Liver (tissue), 9 donors: ENCODE results near the gene CREB3L2. TPM values are rescaled to one million over a fixed set of nuclear protein-coding genes. Genes with fewer than 3 reads are reported as not detected.

Source experiments
- DNase-seq: peaks from one replicate; pipeline ENCODE4 v3.0.0-alpha.2; 2017; ENCODE audit warnings: low spot score
- H3K27ac ChIP-seq, 2 donors: one replicate each; pipeline ENCODE4 v1.7.0; 2013; ENCODE audit warnings: inconsistent platforms in 2 of 2, low read length in 2 of 2, control low read depth in 1 of 2, low read depth in 1 of 2, mild to moderate bottlenecking in 1 of 2
- H3K27me3 ChIP-seq, 4 donors: one replicate each; pipeline versions ENCODE4 v1.6.1 to v1.7.0; 2013; ENCODE audit warnings: low read length in 3 of 4, inconsistent platforms in 1 of 4, mild to moderate bottlenecking in 1 of 4, moderate library complexity in 1 of 4; ENCODE audit not compliant: control insufficient read depth in 4 of 4, insufficient read depth in 4 of 4
- H3K36me3 ChIP-seq, 4 donors: one replicate each; pipeline versions ENCODE4 v1.6.1 to v1.7.0; 2013; ENCODE audit warnings: low read length in 3 of 4, mild to moderate bottlenecking in 3 of 4, low read depth in 1 of 4, moderate library complexity in 1 of 4; ENCODE audit not compliant: control insufficient read depth in 4 of 4, insufficient read depth in 3 of 4
- H3K4me1 ChIP-seq, 4 donors: one replicate each; pipeline versions ENCODE4 v1.6.1 to v1.7.0; 2013; ENCODE audit warnings: low read length in 3 of 4, mild to moderate bottlenecking in 3 of 4, moderate library complexity in 1 of 4; ENCODE audit not compliant: control insufficient read depth in 4 of 4, insufficient read depth in 4 of 4
- H3K4me3 ChIP-seq, 3 donors: one replicate each; pipeline versions ENCODE4 v1.6.1 to v1.7.0; 2013; ENCODE audit warnings: low read length in 3 of 3, control low read depth in 1 of 3, low read depth in 1 of 3, mild to moderate bottlenecking in 1 of 3
- H3K9ac ChIP-seq, 2 donors: one replicate each; pipeline ENCODE4 v1.7.0; 2013; ENCODE audit warnings: low read length in 2 of 2, mild to moderate bottlenecking in 2 of 2, moderate library complexity in 2 of 2, control low read depth in 1 of 2, low read depth in 1 of 2
- H3K9me3 ChIP-seq, 4 donors: one replicate each; pipeline versions ENCODE4 v1.6.1 to v1.7.0; 2013; ENCODE audit warnings: low read length in 3 of 4; ENCODE audit not compliant: control insufficient read depth in 4 of 4
- FOXA1 ChIP-seq: IDR thresholded peaks from 2 replicates; pipeline ENCODE4 v1.6.1; 2016; ENCODE audit warnings: antibody characterized with exemption
- FOXA2 ChIP-seq: IDR thresholded peaks from 2 replicates; pipeline ENCODE4 v1.6.1; 2016; ENCODE audit warnings: antibody characterized with exemption
- HNF4A ChIP-seq, 2 donors: conservative IDR thresholded peaks; 2 replicates each; pipeline ENCODE4 v1.6.1; 2016; ENCODE audit warnings: antibody characterized with exemption in 2 of 2, mild to moderate bottlenecking in 2 of 2
- NR2F2 ChIP-seq: IDR thresholded peaks from 2 replicates; pipeline ENCODE4 v1.6.1; 2016; ENCODE audit warnings: antibody characterized with exemption
- RAD21 ChIP-seq, 2 donors: IDR thresholded peaks; 2 replicates each; pipeline ENCODE4 v1.6.1; 2016; ENCODE audit warnings: antibody characterized with exemption in 2 of 2, mild to moderate bottlenecking in 2 of 2
- RXRA ChIP-seq, 2 donors: IDR thresholded peaks; 2 replicates each; pipeline ENCODE4 v1.6.1; 2017 to 2018; ENCODE audit warnings: antibody characterized with exemption in 2 of 2, mild to moderate bottlenecking in 1 of 2
- TAF1 ChIP-seq: conservative IDR thresholded peaks from 2 replicates; pipeline ENCODE4 v1.6.1; 2016; ENCODE audit warnings: antibody characterized with exemption, mild to moderate bottlenecking
- YY1 ChIP-seq: IDR thresholded peaks from 2 replicates; pipeline ENCODE4 v1.6.1; 2016; ENCODE audit warnings: antibody characterized with exemption, mild to moderate bottlenecking
- WGBS: extraction: QIAGEN DNeasy Blood & Tissue Kit; methylation state at CpG from one replicate; pipeline ENCODE4 v1.1.7; 2013; 5-methylcytosine and 5-hydroxymethylcytosine counted together
- polyA plus RNA-seq, 2 donors: library from polyadenylated mRNA; stranded (reverse) in 1 of 2; unstranded in 1 of 2; fragments of 200-250 nt in 1 of 2; fragments of >200 nt in 1 of 2; fragmentation: Nextera tagmentation in 1 of 2; extraction: Ambion mirVana in 1 of 2; gene quantifications; one replicate each; pipeline versions ENCODE4 v1.2.1 to v1.2.3, GENCODE V29; 2013 to 2015
- total RNA-seq, 2 donors: library from RNA; depleted of rRNA; stranded (reverse); fragments of >200 nt; gene quantifications; one replicate each; pipeline ENCODE4 v1.2.3, GENCODE V29; 2014
- TF ChIP-seq, protein P1 (sequence below): fragments of 150-350 bp; IDR thresholded peaks from 2 replicates; pipeline ENCODE4 v1.5.1; 2017; ENCODE audit warnings: improper control_type of control experiment, low read depth, low read length; ENCODE audit not compliant: missing input control
- TF ChIP-seq, protein P2 (sequence below): IDR thresholded peaks from 2 replicates; pipeline ENCODE4 v1.6.1; 2016; ENCODE audit warnings: antibody characterized with exemption
- TF ChIP-seq, protein P3 (sequence below): IDR thresholded peaks from 2 replicates; pipeline ENCODE4 v1.6.1; 2016; ENCODE audit warnings: antibody characterized with exemption, mild to moderate bottlenecking
- donor health status: healthy.
- donor health status: healthy.
- donor health status: healthy.
- donor health status: healthy.
- donor health status: healthy.

The CREB3L2 gene
- total and polyA plus RNA-seq, 4 donors, result 6.7 to 16.6 (median 9.9) TPM

DNA sequence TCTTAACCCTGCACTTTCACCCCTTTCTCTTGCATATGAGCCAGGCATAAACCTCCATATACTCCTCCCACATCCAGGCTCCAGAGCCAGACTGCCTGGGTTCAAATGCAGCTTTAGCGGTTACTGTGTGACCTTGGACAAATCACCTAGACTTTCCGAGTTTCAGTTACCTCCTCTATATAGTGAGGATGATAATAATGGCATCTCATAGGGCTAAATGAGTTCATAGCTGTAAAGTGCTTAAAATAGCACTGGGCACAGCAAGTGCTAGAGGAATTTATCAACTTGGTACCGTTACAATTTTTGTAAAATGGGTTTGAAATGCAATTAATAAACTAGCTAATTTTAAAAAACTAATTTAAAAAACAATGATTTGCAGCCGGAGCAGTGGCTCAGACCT, 101.7 kb downstream of the CREB3L2 start (continued):
- TF ChIP-seq, protein P1, sequence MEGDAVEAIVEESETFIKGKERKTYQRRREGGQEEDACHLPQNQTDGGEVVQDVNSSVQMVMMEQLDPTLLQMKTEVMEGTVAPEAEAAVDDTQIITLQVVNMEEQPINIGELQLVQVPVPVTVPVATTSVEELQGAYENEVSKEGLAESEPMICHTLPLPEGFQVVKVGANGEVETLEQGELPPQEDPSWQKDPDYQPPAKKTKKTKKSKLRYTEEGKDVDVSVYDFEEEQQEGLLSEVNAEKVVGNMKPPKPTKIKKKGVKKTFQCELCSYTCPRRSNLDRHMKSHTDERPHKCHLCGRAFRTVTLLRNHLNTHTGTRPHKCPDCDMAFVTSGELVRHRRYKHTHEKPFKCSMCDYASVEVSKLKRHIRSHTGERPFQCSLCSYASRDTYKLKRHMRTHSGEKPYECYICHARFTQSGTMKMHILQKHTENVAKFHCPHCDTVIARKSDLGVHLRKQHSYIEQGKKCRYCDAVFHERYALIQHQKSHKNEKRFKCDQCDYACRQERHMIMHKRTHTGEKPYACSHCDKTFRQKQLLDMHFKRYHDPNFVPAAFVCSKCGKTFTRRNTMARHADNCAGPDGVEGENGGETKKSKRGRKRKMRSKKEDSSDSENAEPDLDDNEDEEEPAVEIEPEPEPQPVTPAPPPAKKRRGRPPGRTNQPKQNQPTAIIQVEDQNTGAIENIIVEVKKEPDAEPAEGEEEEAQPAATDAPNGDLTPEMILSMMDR, result no peak
- TF ChIP-seq RAD21 (IDR thresholded peaks at IDR 0.05) (no peak), TAF1 (no peak), NR2F2 (no peak), YY1 (no peak)
- TF ChIP-seq, protein P2, sequence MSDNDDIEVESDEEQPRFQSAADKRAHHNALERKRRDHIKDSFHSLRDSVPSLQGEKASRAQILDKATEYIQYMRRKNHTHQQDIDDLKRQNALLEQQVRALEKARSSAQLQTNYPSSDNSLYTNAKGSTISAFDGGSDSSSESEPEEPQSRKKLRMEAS, result no peak

DNA sequence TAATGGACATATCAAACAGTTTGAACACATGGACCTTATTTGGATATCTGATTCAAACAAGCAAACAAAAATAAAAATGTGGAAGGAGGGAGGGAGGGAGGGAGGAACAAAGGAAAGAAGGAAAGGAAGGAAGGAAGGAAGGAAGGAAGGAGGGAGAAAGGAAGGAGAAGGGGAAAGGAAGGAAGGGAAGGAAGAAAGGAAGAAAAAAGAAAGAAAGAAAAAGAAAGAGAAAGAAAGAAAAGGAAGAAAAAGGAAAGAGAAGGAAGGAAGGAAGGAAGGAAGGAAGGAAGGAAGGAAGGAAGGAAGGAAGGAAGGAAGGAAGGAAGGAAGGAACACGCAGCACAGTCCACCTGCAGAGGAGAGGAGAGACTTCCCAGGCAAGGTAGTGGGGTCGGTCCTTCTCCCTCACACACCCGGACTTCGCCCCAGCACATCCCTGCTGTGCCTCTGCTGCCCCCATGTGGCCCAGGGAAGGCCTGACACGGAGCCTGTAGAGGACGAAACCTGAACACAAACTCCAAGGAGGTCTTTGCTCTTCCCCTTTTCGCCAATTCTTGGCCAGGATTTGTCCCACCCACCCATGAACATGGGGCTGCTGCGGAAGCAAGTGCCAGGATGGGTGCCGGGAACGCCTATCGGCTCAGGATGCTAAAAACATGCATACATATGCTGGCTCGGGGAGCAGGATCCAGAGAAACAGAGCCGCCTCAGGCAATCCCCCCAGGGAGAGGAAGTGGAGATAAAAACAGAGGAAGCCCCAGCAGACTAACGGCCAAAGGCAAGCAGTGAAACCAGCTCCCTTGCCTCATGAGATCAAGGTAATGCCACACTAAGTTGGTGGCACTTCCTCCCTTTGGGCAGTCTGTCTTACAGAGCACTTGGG, 102.8 kb downstream of the CREB3L2 start:
- TF ChIP-seq FOXA2, result no peak
- TF ChIP-seq, protein P2, result peak; percentile 23
- TF ChIP-seq RXRA (IDR thresholded peaks at IDR 0.05), result no peak
- TF ChIP-seq FOXA1, result no peak
- TF ChIP-seq RAD21 (IDR thresholded peaks at IDR 0.05), result peak; percentile 93 to 94
- peak; percentile 68 to 75 for TF ChIP-seq HNF4A (conservative IDR thresholded peaks at IDR 0.05)
- TF ChIP-seq, protein P3, sequence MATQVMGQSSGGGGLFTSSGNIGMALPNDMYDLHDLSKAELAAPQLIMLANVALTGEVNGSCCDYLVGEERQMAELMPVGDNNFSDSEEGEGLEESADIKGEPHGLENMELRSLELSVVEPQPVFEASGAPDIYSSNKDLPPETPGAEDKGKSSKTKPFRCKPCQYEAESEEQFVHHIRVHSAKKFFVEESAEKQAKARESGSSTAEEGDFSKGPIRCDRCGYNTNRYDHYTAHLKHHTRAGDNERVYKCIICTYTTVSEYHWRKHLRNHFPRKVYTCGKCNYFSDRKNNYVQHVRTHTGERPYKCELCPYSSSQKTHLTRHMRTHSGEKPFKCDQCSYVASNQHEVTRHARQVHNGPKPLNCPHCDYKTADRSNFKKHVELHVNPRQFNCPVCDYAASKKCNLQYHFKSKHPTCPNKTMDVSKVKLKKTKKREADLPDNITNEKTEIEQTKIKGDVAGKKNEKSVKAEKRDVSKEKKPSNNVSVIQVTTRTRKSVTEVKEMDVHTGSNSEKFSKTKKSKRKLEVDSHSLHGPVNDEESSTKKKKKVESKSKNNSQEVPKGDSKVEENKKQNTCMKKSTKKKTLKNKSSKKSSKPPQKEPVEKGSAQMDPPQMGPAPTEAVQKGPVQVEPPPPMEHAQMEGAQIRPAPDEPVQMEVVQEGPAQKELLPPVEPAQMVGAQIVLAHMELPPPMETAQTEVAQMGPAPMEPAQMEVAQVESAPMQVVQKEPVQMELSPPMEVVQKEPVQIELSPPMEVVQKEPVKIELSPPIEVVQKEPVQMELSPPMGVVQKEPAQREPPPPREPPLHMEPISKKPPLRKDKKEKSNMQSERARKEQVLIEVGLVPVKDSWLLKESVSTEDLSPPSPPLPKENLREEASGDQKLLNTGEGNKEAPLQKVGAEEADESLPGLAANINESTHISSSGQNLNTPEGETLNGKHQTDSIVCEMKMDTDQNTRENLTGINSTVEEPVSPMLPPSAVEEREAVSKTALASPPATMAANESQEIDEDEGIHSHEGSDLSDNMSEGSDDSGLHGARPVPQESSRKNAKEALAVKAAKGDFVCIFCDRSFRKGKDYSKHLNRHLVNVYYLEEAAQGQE, result no peak
- TF ChIP-seq, protein P1, result peak; percentile 93
- 21% methylated on average over 14 of the region's 14 CpGs for WGBS
- no peaks in the 10 kb centered on the region for H3K27me3 ChIP-seq
- peak overlapping the region in 1 of 2 donors; percentile 8 for H3K9ac ChIP-seq
- peaks cover 4 to 42% (median 29%) of the 10 kb centered on the region in 4 donors for H3K36me3 ChIP-seq
- H3K4me1 ChIP-seq, result peaks cover 0 to 13% (median 2%) of the 10 kb centered on the region in 4 donors
- peak; percentile 82 for DNase-seq
- no peak overlapping the region for H3K4me3 ChIP-seq
- H3K9me3 ChIP-seq, result no peaks in the 10 kb centered on the region
- H3K27ac ChIP-seq, result no peak overlapping the region
